HepG2 (cell line): Measurements from ENCODE around the gene TMEM107. TPM values are rescaled to one million over a fixed set of nuclear protein-coding genes. Genes with fewer than 3 reads are reported as not detected.

Experiments used
- CREB1 ChIP-seq, 2 experiments: fragments of 450-650 bp in 1 of 2; IDR thresholded peaks; 2 replicates each; pipeline ENCODE4 v1.6.1; 2016 to 2017; ENCODE audit warnings: control low read depth in 1 of 2, mild to moderate bottlenecking in 1 of 2, missing compliant biosample characterization in 1 of 2, missing genetic modification characterization in 1 of 2
- ELF4 ChIP-seq: sonication (generic); formaldehyde crosslinking; IDR thresholded peaks from 2 replicates; pipeline ENCODE4 v1.5.0; 2020; ENCODE audit warnings: missing genetic modification reagents, mild to moderate bottlenecking, moderate library complexity, borderline replicate concordance
- HMG20B ChIP-seq: conservative IDR thresholded peaks from 2 replicates; pipeline ENCODE4 v1.6.1; 2016; ENCODE audit warnings: missing genetic modification reagents, missing compliant biosample characterization
- KDM2A ChIP-seq: sonication (generic); formaldehyde crosslinking; IDR thresholded peaks from 2 replicates; pipeline ENCODE4 v1.4.0; 2020; ENCODE audit warnings: low read depth, missing genetic modification reagents, borderline replicate concordance
- MEIS2 ChIP-seq: sonication (generic); formaldehyde crosslinking; IDR thresholded peaks from 2 replicates; pipeline ENCODE4 v1.9.0; 2021; ENCODE audit warnings: mild to moderate bottlenecking, missing genetic modification reagents
- NFE2L2 ChIP-seq: fragments of 150-350 bp; IDR thresholded peaks from 2 replicates; pipeline ENCODE4 v1.6.1; 2014; ENCODE audit warnings: low read length
- NR1H2 ChIP-seq: sonication (generic); formaldehyde crosslinking; IDR thresholded peaks from 2 replicates; pipeline ENCODE4 v1.8.1; 2022; ENCODE audit warnings: low read depth, missing genetic modification reagents, borderline replicate concordance
- POLR2G ChIP-seq: fragments of 200-400 bp; formaldehyde crosslinking; IDR thresholded peaks from 2 replicates; pipeline ENCODE4 v1.6.1; 2018; ENCODE audit warnings: mild to moderate bottlenecking, low read depth, low read length, moderate library complexity
- SMAD9 ChIP-seq: sonication (generic); formaldehyde crosslinking; IDR thresholded peaks from 2 replicates; pipeline ENCODE4 v1.5.1; 2020; ENCODE audit warnings: mild to moderate bottlenecking, missing genetic modification reagents
- SOX13 ChIP-seq, 3 experiments: fragments of 450-650 bp in 1 of 3; sonication (generic) in 1 of 3; formaldehyde crosslinking in 1 of 3; IDR thresholded peaks in 2 of 3; conservative IDR thresholded peaks in 1 of 3; 2 replicates each; pipeline versions ENCODE4 v1.5.0 to v1.6.1; 2016 to 2020; ENCODE audit warnings: antibody characterized with exemption in 1 of 3, mild to moderate bottlenecking in 1 of 3, missing compliant biosample characterization in 1 of 3, missing genetic modification reagents in 1 of 3, moderate library complexity in 1 of 3
- TAF1 ChIP-seq: sonication (generic); formaldehyde crosslinking; IDR thresholded peaks from 2 replicates; pipeline ENCODE4 v1.4.0; 2020; ENCODE audit warnings: missing genetic modification reagents
- THAP8 ChIP-seq: sonication (generic); formaldehyde crosslinking; IDR thresholded peaks from 2 replicates; pipeline ENCODE4 v1.5.1; 2020; ENCODE audit warnings: missing genetic modification reagents, mild to moderate bottlenecking, borderline replicate concordance
- ZBTB44 ChIP-seq: sonication (generic); formaldehyde crosslinking; IDR thresholded peaks from 2 replicates; pipeline ENCODE4 v1.4.0; 2020; ENCODE audit warnings: missing genetic modification reagents
- ZFP62 ChIP-seq: sonication (generic); formaldehyde crosslinking; IDR thresholded peaks from 2 replicates; pipeline ENCODE4 v1.4.0; 2020; ENCODE audit warnings: missing genetic modification reagents
- ZFP91 ChIP-seq: sonication (generic); formaldehyde crosslinking; IDR thresholded peaks from 2 replicates; pipeline ENCODE4 v1.9.0; 2022; ENCODE audit warnings: missing genetic modification reagents, mild to moderate bottlenecking, borderline replicate concordance
- ZNF441 ChIP-seq: sonication (generic); formaldehyde crosslinking; IDR thresholded peaks from 2 replicates; pipeline ENCODE4 v1.7.0; 2021; ENCODE audit warnings: missing genetic modification reagents, borderline replicate concordance
- ZNF605 ChIP-seq: sonication (generic); formaldehyde crosslinking; IDR thresholded peaks from 2 replicates; pipeline ENCODE4 v1.8.0; 2022; ENCODE audit warnings: mild to moderate bottlenecking, missing genetic modification reagents
- ZNF639 ChIP-seq: conservative IDR thresholded peaks from 2 replicates; pipeline ENCODE4 v1.6.1; 2018; ENCODE audit warnings: missing genetic modification reagents
- ZNF720 ChIP-seq: sonication (generic); formaldehyde crosslinking; IDR thresholded peaks from 2 replicates; pipeline ENCODE4 v1.4.0; 2020; ENCODE audit warnings: missing genetic modification reagents
- ZNF747 ChIP-seq: sonication (generic); formaldehyde crosslinking; IDR thresholded peaks from 2 replicates; pipeline ENCODE4 v1.8.1; 2023; ENCODE audit warnings: missing genetic modification reagents, mild to moderate bottlenecking, borderline replicate concordance
- ZNF75D ChIP-seq: sonication (generic); formaldehyde crosslinking; IDR thresholded peaks from 2 replicates; pipeline ENCODE4 v1.8.1; 2023; ENCODE audit warnings: missing genetic modification reagents, mild to moderate bottlenecking, borderline replicate concordance
- ZNF788 ChIP-seq: sonication (generic); formaldehyde crosslinking; IDR thresholded peaks from 2 replicates; pipeline ENCODE4 v1.5.0; 2020; ENCODE audit warnings: mild to moderate bottlenecking, missing genetic modification reagents, borderline replicate concordance
- ZNF792 ChIP-seq: IDR thresholded peaks from 2 replicates; pipeline ENCODE4 v1.6.1; 2016
- polyA plus RNA-seq, 8 experiments: library from polyadenylated mRNA; depleted of rRNA in 3 of 8; stranded (reverse) in 7 of 8; unstranded in 1 of 8; fragments of >200 nt; fragmentation: Illumina TruSeq in 4 of 8; extraction: Trizol in 4 of 8; gene quantifications; 2 replicates each; pipeline versions ENCODE4 v1.2.1 to v1.2.3, GENCODE V29; 2011 to 2016; ENCODE audit warnings: low read depth in 4 of 8, missing spikeins in 1 of 8, mixed read lengths in 1 of 8; ENCODE audit not compliant: insufficient read depth in 1 of 8
- total RNA-seq, 5 experiments: library from RNA; depleted of rRNA; stranded (reverse); fragments of >200 nt; fragmentation: Illumina TruSeq; extraction: Trizol; gene quantifications; 2 replicates each; pipeline ENCODE4 v1.2.3, GENCODE V29; 2016; ENCODE audit warnings: low read depth in 1 of 5

Gene TMEM107
- total and polyA plus RNA-seq, 2 of the 13 experiments (the other 11 are each of a cell fraction or from before 2014, with no cell fraction given), result 7.2 to 15.3 TPM

- TF ChIP-seq ZNF639 (no peak), ZNF792 (CRISPR knock-in tag) (0 out of 2 replicates have a peak, but pooled peaks have one; percentile 15), SOX13 (IDR thresholded peaks at IDR 0.05) (peak; percentile 66), SOX13 (CRISPR knock-in tag; conservative IDR thresholded peaks at IDR 0.05 in 1 of 2, IDR thresholded peaks at IDR 0.05 in 1 of 2) (peak in 1 of 2 experiments; percentile 78; a peak in 2 of 4 replicates), ZNF747 (peak; percentile 55; the same call in 1 of the 2 replicates), ZNF720 (CRISPR knock-in tag) (no peak), ZNF605 (CRISPR knock-in tag) (0 out of 2 replicates have a peak, but pooled peaks have one; percentile 44), ZBTB44 (no peak), SMAD9 (CRISPR knock-in tag) (no peak), ZNF75D (CRISPR knock-in tag) (no peak), ZFP91 (CRISPR knock-in tag) (peak; percentile 76), NFE2L2 (0 out of 2 replicates have a peak, but pooled peaks have one; percentile 5), KDM2A (CRISPR knock-in tag) (peak; percentile 70), TAF1 (CRISPR knock-in tag) (0 out of 2 replicates have a peak, but pooled peaks have one; percentile 26), POLR2G (peak; percentile 54; the same call in 1 of the 2 replicates), CREB1 (IDR thresholded peaks at IDR 0.05) (peak; percentile 66), CREB1 (CRISPR knock-in tag; IDR thresholded peaks at IDR 0.05) (no peak; the same call in none of the 2 replicates), HMG20B (CRISPR knock-in tag) (0 out of 2 replicates have a peak, but pooled peaks have one; percentile 8), THAP8 (CRISPR knock-in tag) (no peak), MEIS2 (peak; percentile 57), ZNF441 (CRISPR knock-in tag) (peak; percentile 28; the same call in 1 of the 2 replicates), NR1H2 (no peak), ELF4 (peak; percentile 66; the same call in 1 of the 2 replicates), ZFP62 (CRISPR knock-in tag) (0 out of 2 replicates have a peak, but pooled peaks have one; percentile 4), ZNF788 (CRISPR knock-in tag) (peak; percentile 94; the same call in 1 of the 2 replicates)
Measured at GRCh38 chr17:8220783-8221662, 44.8 kb upstream of the TMEM107 start (continued).
